ENCODE data around the gene UGGT1.

UGGT1 gene

DNA sequence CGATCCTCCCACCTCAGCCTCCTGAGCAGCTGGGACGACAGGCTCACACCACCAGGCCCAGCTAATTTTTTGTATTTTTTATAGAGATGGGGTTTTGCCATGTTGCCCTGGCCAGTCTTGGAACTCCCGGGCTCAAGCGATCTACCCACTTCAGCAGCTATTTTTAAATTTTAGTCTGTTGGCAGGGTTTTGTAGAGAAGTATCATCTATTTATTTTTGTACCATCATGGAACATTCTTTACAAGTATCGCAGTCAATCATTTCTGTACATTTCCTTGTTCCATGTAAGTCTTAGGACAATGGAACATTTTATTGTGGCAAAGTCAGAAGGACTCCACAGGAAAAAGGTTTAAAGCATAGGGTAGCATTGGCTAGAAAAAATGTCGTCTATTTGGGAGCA lies 94.6 kb downstream of the UGGT1 start:
- Histone ChIP-seq H3K79me2 (ENCODE audit: insufficient read depth, low read length) (no peaks in the 10 kb centered on the region), H3K4me1 (ENCODE audit: insufficient read depth, low read length, poor library complexity, severe bottlenecking) (no peaks in the 10 kb centered on the region), H3K36me3 (ENCODE audit: insufficient read depth, low read length) (peaks cover 71% of the 10 kb centered on the region; the same call in 1 of the 2 replicates), H3K4me3 (ENCODE audit: low read length, poor library complexity, severe bottlenecking) (no peak overlapping the region), H3K9me2 (replicated peaks; ENCODE audit: low read depth, low read length) (no peaks in the 10 kb centered on the region), H2AFZ (ENCODE audit: low read length) (no peak overlapping the region), H3K4me2 (ENCODE audit: low read depth, low read length, poor library complexity, severe bottlenecking) (no peak overlapping the region), H3K9me3 (ENCODE audit: insufficient read depth, low read depth, low read length) (no peaks in the 10 kb centered on the region), H3K27me3 (ENCODE audit: insufficient read depth, low read length, poor library complexity, severe bottlenecking) (no peaks in the 10 kb centered on the region), H3K9ac (ENCODE audit: low read depth, low read length, poor library complexity, severe bottlenecking) (no peak overlapping the region), H3F3A (ENCODE audit: low read depth) (no peaks in the 10 kb centered on the region), H4K20me1 (ENCODE audit: insufficient read depth, low read length, poor library complexity, severe bottlenecking) (no peaks in the 10 kb centered on the region)
- TF ChIP-seq CTCF (conservative IDR thresholded peaks at IDR 0.05; ENCODE audit: low read length) (no peak), EZH2phosphoT487 (IDR thresholded peaks at IDR 0.05; ENCODE audit: borderline replicate concordance) (no peak)

DNA sequence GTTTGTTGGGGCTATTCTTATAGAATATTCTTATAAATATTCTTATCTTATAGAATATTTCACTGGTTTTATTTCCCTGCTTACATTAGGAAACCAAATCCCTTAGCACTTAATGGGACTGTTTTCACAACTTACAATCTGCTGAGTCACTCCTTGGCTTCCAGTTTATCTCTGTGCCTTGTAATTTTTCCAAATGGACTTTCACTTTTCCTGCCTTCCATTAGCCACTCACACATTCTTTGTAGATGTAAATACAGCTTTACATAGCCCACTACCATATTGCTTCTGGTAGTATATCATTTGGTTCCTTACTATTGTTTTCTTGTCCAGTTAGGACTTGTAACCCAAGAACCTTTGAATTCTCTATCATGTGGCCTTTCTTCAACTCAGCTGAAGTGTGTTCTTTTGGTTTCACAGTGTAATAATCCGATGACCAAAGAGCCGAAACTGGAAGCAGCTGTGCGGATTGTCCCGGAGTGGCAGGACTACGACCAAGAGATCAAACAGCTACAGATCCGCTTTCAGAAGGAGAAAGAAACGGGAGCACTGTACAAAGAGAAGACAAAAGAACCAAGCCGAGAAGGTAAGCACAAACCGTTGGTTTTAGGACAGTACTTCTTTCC lies 96.1 kb downstream of the UGGT1 start:
- Histone ChIP-seq H3K4me2 (ENCODE audit: low read depth, low read length, poor library complexity, severe bottlenecking) (no peak overlapping the region), H3K9me2 (replicated peaks; ENCODE audit: low read depth, low read length) (no peaks in the 10 kb centered on the region), H3K9ac (ENCODE audit: low read depth, low read length, poor library complexity, severe bottlenecking) (no peak overlapping the region), H2AFZ (ENCODE audit: low read length) (no peak overlapping the region), H3K4me3 (ENCODE audit: low read length, poor library complexity, severe bottlenecking) (no peak overlapping the region), H3K36me3 (ENCODE audit: insufficient read depth, low read length) (peaks cover 62% of the 10 kb centered on the region; the same call in 1 of the 2 replicates), H3K27me3 (ENCODE audit: insufficient read depth, low read length, poor library complexity, severe bottlenecking) (no peaks in the 10 kb centered on the region), H3K4me1 (ENCODE audit: insufficient read depth, low read length, poor library complexity, severe bottlenecking) (no peaks in the 10 kb centered on the region), H4K20me1 (ENCODE audit: insufficient read depth, low read length, poor library complexity, severe bottlenecking) (no peaks in the 10 kb centered on the region), H3F3A (ENCODE audit: low read depth) (no peaks in the 10 kb centered on the region), H3K9me3 (ENCODE audit: insufficient read depth, low read depth, low read length) (no peaks in the 10 kb centered on the region), H3K79me2 (ENCODE audit: insufficient read depth, low read length) (no peaks in the 10 kb centered on the region)
- TF ChIP-seq EZH2phosphoT487 (IDR thresholded peaks at IDR 0.05; ENCODE audit: borderline replicate concordance) (no peak), CTCF (conservative IDR thresholded peaks at IDR 0.05; ENCODE audit: low read length) (no peak)

DNA sequence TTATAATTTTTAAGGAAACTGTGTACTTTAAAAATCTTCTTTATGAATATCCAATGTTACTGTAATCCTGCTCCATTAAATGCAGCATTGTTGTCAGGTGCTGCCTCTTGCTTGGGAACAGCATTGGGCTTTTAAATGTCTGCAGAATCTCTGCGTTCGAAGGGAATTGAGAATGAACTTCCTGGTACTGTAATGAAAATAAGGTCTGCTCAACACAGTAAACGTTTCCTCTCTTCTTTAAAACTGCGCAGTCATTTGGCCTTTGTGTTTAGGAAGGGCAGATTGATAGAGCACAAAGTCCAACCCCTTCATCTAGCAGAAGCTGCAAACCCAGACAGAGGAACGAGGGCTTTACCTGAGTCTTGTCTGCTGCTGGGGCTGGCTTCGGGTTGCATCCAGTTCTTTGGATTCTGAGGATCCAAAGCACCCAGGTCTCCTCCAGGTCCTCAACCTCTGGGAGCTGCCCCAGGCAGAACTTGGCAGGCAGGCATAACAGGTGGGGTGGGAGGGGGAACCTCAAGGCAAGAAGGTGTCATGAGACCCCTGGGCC lies 104.5 kb downstream of the UGGT1 start:
- Histone ChIP-seq H3K79me2 (ENCODE audit: insufficient read depth, low read length) (no peaks in the 10 kb centered on the region), H2AFZ (ENCODE audit: low read length) (no peak overlapping the region), H3K4me1 (ENCODE audit: insufficient read depth, low read length, poor library complexity, severe bottlenecking) (no peaks in the 10 kb centered on the region), H3K36me3 (ENCODE audit: insufficient read depth, low read length) (peaks cover 8% of the 10 kb centered on the region; the same call in 1 of the 2 replicates), H4K20me1 (ENCODE audit: insufficient read depth, low read length, poor library complexity, severe bottlenecking) (no peaks in the 10 kb centered on the region), H3K4me3 (ENCODE audit: low read length, poor library complexity, severe bottlenecking) (no peak overlapping the region), H3K9me2 (replicated peaks; ENCODE audit: low read depth, low read length) (no peaks in the 10 kb centered on the region), H3F3A (ENCODE audit: low read depth) (no peaks in the 10 kb centered on the region), H3K9ac (ENCODE audit: low read depth, low read length, poor library complexity, severe bottlenecking) (no peak overlapping the region), H3K4me2 (ENCODE audit: low read depth, low read length, poor library complexity, severe bottlenecking) (no peak overlapping the region), H3K27me3 (ENCODE audit: insufficient read depth, low read length, poor library complexity, severe bottlenecking) (no peaks in the 10 kb centered on the region), H3K9me3 (ENCODE audit: insufficient read depth, low read depth, low read length) (no peaks in the 10 kb centered on the region)
- TF ChIP-seq EZH2phosphoT487 (IDR thresholded peaks at IDR 0.05; ENCODE audit: borderline replicate concordance) (no peak), CTCF (conservative IDR thresholded peaks at IDR 0.05; ENCODE audit: low read length) (no peak)
